ENCODE results near the gene UBE3C. TPM values are rescaled to one million over a fixed set of nuclear protein-coding genes. Genes with fewer than 3 reads are reported as not detected.
"Not testable (repeated sequence)": the region's sequence is repeated elsewhere in the genome, so short reads cannot be mapped to it uniquely, and the experiment has no call there.

Gene UBE3C
- total RNA-seq, 4 donors from 2014 or later, result 70.9 to 107 (median 100) TPM

- Histone ChIP-seq H3K9me3 (no peaks in the 10 kb centered on the region), H3K4me1 (no peaks in the 10 kb centered on the region), H3K36me3 (no peaks in the 10 kb centered on the region), H3K27ac (no peak overlapping the region), H3K4me3 (no peak overlapping the region), H3K27me3 (peaks cover 14% of the 10 kb centered on the region)
- 72 to 89% methylated on average over 8 to 15 of the region's 15 CpGs for WGBS, 2 donors (ENCODE audit: low coverage in 1 of 2)
- TF ChIP-seq CTCF (IDR thresholded peaks at IDR 0.05) (no peak), EP300 (IDR thresholded peaks at IDR 0.05) (no peak), POLR2AphosphoS5 (IDR thresholded peaks at IDR 0.05) (no peak), POLR2A (IDR thresholded peaks at IDR 0.05) (no peak)
- ATAC-seq, result no peak
Measured at GRCh38 chr7:157124690-157125089, 14.0 kb upstream of the UBE3C start.

- no peak for TF ChIP-seq CTCF (IDR thresholded peaks at IDR 0.05)
- TF ChIP-seq POLR2A (IDR thresholded peaks at IDR 0.05), result no peak
- no peak for TF ChIP-seq EP300 (IDR thresholded peaks at IDR 0.05)
- no peak for TF ChIP-seq POLR2AphosphoS5 (IDR thresholded peaks at IDR 0.05)
- Histone ChIP-seq H3K27me3 (peaks cover 24% of the 10 kb centered on the region), H3K36me3 (no peaks in the 10 kb centered on the region), H3K9me3 (no peaks in the 10 kb centered on the region), H3K4me3 (no peak overlapping the region), H3K4me1 (no peaks in the 10 kb centered on the region), H3K27ac (no peak overlapping the region)
- 80% methylated on average over 8 of the region's 26 CpGs; no CpG with 5 or more reads in 1 of the 2 donors for WGBS, 2 donors (ENCODE audit: low coverage in 1 of 2)
- ATAC-seq, result no peak
Measured at GRCh38 chr7:157125376-157126223, 13.1 kb upstream of the UBE3C start.

- H3K36me3 ChIP-seq, result no peaks in the 10 kb centered on the region
- no peak overlapping the region for H3K27ac ChIP-seq
- TF ChIP-seq CTCF (IDR thresholded peaks at IDR 0.05), result no peak
- no peak for TF ChIP-seq POLR2A (IDR thresholded peaks at IDR 0.05)
- no peak for TF ChIP-seq POLR2AphosphoS5 (IDR thresholded peaks at IDR 0.05)
- no peak for TF ChIP-seq EP300 (IDR thresholded peaks at IDR 0.05)
- WGBS, 2 donors (ENCODE audit: low coverage in 1 of 2), result 82 to 83% methylated on average over 6 to 10 of the region's 11 CpGs
- peaks cover 34% of the 10 kb centered on the region for H3K27me3 ChIP-seq
- no peaks in the 10 kb centered on the region for H3K9me3 ChIP-seq
- ATAC-seq, result no peak
- no peak overlapping the region for H3K4me3 ChIP-seq
- H3K4me1 ChIP-seq, result no peaks in the 10 kb centered on the region
Measured at GRCh38 chr7:157126921-157127320, 11.8 kb upstream of the UBE3C start.

GRCh38 chr7:157129200-157129599 lies 9.5 kb upstream of the UBE3C start:
- H3K36me3 ChIP-seq, result no peaks in the 10 kb centered on the region
- H3K27me3 ChIP-seq, result peaks cover 46% of the 10 kb centered on the region
- 88 to 90% methylated on average over 4 to 5 of the region's 10 CpGs for WGBS, 2 donors (ENCODE audit: low coverage in 1 of 2)
- H3K9me3 ChIP-seq, result no peaks in the 10 kb centered on the region
- H3K4me3 ChIP-seq, result no peak overlapping the region
- no peak overlapping the region for H3K27ac ChIP-seq
- no peak for ATAC-seq
- no peaks in the 10 kb centered on the region for H3K4me1 ChIP-seq
- TF ChIP-seq EP300 (IDR thresholded peaks at IDR 0.05) (no peak), POLR2AphosphoS5 (IDR thresholded peaks at IDR 0.05) (no peak)

GRCh38 chr7:157129907-157130460 lies 8.7 kb upstream of the UBE3C start:
- no peaks in the 10 kb centered on the region for H3K9me3 ChIP-seq
- H3K36me3 ChIP-seq, result no peaks in the 10 kb centered on the region
- ATAC-seq, result no peak
- no peak overlapping the region for H3K4me3 ChIP-seq
- no peaks in the 10 kb centered on the region for H3K4me1 ChIP-seq
- TF ChIP-seq POLR2AphosphoS5 (IDR thresholded peaks at IDR 0.05) (no peak), EP300 (IDR thresholded peaks at IDR 0.05) (no peak)
- H3K27ac ChIP-seq, result no peak overlapping the region
- peaks cover 46% of the 10 kb centered on the region for H3K27me3 ChIP-seq
- 83 to 95% methylated on average over 3 to 7 of the region's 15 CpGs for WGBS, 2 donors (ENCODE audit: low coverage in 1 of 2)

GRCh38 chr7:157130849-157131248 lies 7.9 kb upstream of the UBE3C start:
- not testable (repeated sequence) for H3K36me3 ChIP-seq, ATAC-seq, H3K4me3 ChIP-seq, H3K9me3 ChIP-seq, H3K27ac ChIP-seq, H3K4me1 ChIP-seq
- H3K27me3 ChIP-seq, result peaks cover 41% of the 10 kb centered on the region
- 72 to 100% methylated on average over 2 of the region's 2 CpGs for WGBS, 2 donors (ENCODE audit: low coverage in 1 of 2)

All from gastroesophageal sphincter (tissue), 4 donors.